ENCODE data around the gene RAB31. TPM values are rescaled to one million over a fixed set of nuclear protein-coding genes. Genes with fewer than 3 reads are reported as not detected.
"Not testable (repeated sequence)": the region's sequence is repeated elsewhere in the genome, so short reads cannot be mapped to it uniquely, and the experiment has no call there.

The RAB31 gene
- total RNA-seq, 2 experiments from 2014 or later, result 3.5 to 4.9 TPM

DNA sequence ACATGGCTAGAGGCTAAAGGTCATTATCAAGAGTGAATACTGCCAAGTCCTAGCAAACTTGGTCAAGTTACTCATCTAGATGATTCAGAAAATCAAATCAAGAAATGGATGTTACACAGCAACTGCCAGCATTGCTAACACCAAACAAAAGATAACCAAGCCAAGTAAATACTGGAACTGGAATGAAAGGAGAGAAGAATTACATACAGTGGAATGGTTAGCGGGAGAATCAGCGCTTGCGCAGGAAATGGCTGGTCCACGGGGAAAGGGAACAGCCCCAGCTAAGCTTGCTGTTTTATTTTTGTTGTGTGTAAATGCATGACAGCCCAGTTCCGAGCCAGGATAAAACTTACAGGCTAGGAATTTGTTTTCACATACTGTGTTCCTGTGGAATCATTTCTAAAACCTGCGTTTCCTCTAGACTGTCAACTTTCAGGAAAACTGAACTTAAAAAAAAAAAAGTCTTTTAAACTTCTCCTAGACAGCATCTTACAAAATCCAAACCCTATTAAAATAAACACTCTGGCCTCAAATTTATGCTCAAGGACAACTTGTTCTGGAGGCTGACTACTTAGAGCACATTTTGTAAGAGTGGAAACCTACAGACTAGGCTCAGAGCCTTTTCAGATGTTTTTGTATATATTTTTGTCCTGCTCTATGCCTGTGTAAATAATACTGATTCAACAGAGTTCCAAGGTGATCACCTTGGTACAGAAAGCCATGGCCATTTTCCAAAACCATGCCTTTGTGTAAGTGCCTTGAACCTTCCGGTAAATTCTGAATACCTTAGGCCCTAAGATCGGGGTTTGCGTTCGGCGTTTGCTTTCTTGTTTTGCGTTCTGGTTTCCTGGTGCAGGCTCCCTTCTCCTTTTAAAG lies 146.9 kb downstream of the RAB31 start:
- DNase-seq, result no peak
- POLR2A ChIA-PET, result no interaction called here
- Mint-ChIP-seq H3K27ac (no peak overlapping the region), H3K4me1 (no peaks in the 10 kb centered on the region), H3K36me3 (ENCODE audit: low read depth) (no peaks in the 10 kb centered on the region), H3K27me3 (peaks cover 16% of the 10 kb centered on the region), H3K4me3 (no peak overlapping the region), H3K9me3 (no peaks in the 10 kb centered on the region)
- CTCF ChIA-PET, result no interaction called here

DNA sequence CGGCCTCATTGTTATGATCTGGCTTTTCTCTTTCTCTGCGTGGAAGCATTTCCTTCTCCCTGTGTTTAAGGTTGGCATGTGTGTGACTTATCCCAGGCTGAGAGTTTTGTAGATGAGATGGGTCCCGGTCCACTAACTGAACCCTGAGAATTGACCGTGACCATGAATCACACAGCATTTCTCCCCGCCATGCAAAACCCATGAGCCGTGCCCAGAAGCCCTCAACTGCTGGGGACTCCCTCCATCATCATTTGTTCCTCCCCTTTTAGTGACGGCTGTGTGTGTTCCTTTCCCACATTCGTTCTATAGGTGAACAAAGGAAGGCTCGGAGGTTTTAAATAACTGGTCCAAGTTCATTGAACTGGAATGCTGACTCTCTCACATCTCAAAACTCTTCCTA lies 147.6 kb downstream of the RAB31 start:
- Mint-ChIP-seq H3K27ac (no peak overlapping the region), H3K4me3 (no peak overlapping the region), H3K9me3 (no peaks in the 10 kb centered on the region), H3K36me3 (ENCODE audit: low read depth) (no peaks in the 10 kb centered on the region), H3K27me3 (peaks cover 16% of the 10 kb centered on the region), H3K4me1 (peaks cover 3% of the 10 kb centered on the region)
- ChIA-PET CTCF (no interaction called here), POLR2A (no interaction called here)
- DNase-seq, result no peak

DNA sequence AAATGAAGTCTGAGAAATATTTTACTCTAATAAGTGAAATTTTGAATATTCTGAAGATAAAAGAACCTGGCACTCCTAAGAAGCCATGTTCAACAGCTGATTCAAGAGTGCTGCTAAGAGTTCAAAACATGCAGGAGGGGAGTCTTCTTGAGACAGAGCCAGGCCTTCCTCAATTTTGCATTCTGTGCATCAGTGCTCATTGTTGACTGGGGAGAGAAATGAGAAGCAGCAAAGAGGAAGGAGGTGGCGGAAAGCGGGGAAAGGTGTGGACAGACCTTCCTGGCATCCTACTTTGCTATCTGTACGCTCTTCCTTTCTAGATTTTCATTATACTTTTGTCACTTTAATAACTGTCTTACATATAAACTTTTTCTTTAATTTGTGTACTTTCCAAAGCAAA lies 148.0 kb downstream of the RAB31 start:
- Mint-ChIP-seq H3K27ac (no peak overlapping the region), H3K4me1 (peaks cover 4% of the 10 kb centered on the region), H3K4me3 (no peak overlapping the region), H3K36me3 (ENCODE audit: low read depth) (no peaks in the 10 kb centered on the region), H3K27me3 (peaks cover 13% of the 10 kb centered on the region), H3K9me3 (no peaks in the 10 kb centered on the region)
- DNase-seq, result no peak
- ChIA-PET POLR2A (no interaction called here), CTCF (no interaction called here)

DNA sequence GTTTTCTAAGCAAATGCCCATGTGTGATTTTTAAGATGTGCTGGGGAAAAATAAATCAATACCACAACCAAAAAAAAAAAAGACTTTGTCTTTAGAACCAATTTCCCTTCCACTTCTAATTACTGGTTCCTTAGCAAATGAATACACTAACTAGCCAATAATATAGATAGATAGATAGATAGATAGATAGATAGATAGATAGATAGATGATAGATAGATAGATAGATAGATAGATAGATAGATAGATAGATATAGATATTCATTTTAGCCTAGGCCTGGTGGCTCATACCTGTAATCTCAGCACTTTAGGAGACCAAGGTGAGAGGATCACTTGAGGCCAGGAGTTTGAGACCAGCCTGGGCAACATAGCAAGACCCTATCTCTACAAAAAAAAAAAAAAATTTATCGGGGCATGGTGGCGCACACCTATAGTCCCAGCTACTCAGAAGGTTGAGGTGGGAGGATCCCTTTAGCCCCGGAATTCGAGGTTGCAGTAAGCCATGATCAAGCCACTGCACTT lies 149.4 kb downstream of the RAB31 start:
- H3K9me3 Mint-ChIP-seq; DNase-seq; H3K36me3 Mint-ChIP-seq (ENCODE audit: low read depth); H3K4me3 Mint-ChIP-seq; CTCF ChIA-PET; POLR2A ChIA-PET; H3K27ac Mint-ChIP-seq: not testable (repeated sequence)
- peaks cover 17% of the 10 kb centered on the region for H3K4me1 Mint-ChIP-seq
- H3K27me3 Mint-ChIP-seq, result peaks cover 10% of the 10 kb centered on the region

DNA sequence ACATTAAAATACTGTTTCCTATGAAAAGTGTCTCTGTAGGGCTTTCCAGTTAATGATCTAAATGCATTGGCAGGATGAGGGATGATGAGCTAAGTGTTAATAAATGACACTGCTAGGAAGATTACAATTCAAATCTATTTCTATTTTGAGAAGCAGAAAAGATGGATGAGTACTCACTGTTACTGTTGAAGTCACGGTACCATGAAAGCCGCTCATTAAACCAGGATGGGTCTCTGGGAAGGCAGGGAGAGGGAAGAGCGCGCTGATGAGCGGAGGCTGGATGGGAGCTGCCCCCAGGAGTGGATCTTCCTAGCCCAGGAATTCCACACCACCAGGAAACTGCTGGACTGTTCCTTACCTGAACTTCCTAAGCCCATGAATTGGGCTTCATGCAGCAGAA lies 150.5 kb downstream of the RAB31 start:
- Mint-ChIP-seq H3K9me3 (no peaks in the 10 kb centered on the region), H3K27ac (no peak overlapping the region), H3K4me3 (no peak overlapping the region), H3K4me1 (peaks cover 26% of the 10 kb centered on the region), H3K36me3 (ENCODE audit: low read depth) (peaks cover 5% of the 10 kb centered on the region), H3K27me3 (peaks cover 10% of the 10 kb centered on the region)
- ChIA-PET CTCF (no interaction called here), POLR2A (no interaction called here)
- DNase-seq, result no peak

DNA sequence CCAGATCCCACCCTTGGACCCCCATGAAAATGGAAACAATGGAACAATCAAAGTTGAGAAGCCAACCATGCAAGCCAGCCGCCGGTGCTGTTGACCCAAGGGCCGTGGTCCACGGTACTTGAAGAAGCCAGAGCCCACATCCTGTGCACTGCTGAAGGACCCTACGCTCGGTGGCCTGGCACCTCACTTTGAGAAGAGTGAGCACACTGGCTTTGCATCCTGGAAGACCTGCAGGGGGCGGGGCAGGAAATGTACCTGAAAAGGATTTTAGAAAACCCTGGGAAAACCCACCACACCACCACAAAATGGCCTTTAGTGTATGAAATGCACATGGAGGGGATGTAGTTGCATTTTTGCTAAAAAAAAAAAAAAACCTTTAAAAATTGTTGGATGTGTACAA lies 151.1 kb downstream of the RAB31 start:
- H3K27me3 Mint-ChIP-seq, result peaks cover 10% of the 10 kb centered on the region
- no peak overlapping the region for H3K27ac Mint-ChIP-seq
- no peaks in the 10 kb centered on the region for H3K9me3 Mint-ChIP-seq
- H3K4me1 Mint-ChIP-seq, result peaks cover 28% of the 10 kb centered on the region
- H3K4me3 Mint-ChIP-seq, result no peak overlapping the region
- DNase-seq, result no peak
- ChIA-PET POLR2A (no interaction called here), CTCF (no interaction called here)
- H3K36me3 Mint-ChIP-seq (ENCODE audit: low read depth), result peaks cover 5% of the 10 kb centered on the region

DNA sequence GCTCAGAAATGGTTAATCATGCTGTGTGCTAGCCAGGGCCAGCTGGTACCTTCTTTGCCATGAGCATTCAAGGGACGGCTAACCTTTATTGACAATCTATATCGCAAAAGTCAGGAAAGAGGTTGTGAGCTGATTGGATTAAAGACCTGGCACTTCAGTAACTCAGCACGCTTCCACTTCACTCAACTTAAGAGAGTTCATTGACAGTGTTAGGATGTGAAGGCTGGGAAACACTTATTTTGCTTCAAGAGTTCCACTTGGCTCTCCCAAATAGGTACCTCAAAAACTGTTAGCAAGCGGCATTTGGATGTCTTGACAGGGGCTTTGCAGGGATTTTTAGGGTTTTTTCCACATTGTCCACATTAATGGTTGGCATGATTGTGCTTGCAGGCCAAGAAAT lies 152.6 kb downstream of the RAB31 start:
- CTCF ChIA-PET, result interaction anchor here (0.7 to 1.4 kb wide), 2 partner anchors 10 to 104 kb away, joined by 4 read pairs; no protein-coding TSS in a partner anchor
- no peak for DNase-seq
- H3K36me3 Mint-ChIP-seq (ENCODE audit: low read depth), result peaks cover 9% of the 10 kb centered on the region

DNA sequence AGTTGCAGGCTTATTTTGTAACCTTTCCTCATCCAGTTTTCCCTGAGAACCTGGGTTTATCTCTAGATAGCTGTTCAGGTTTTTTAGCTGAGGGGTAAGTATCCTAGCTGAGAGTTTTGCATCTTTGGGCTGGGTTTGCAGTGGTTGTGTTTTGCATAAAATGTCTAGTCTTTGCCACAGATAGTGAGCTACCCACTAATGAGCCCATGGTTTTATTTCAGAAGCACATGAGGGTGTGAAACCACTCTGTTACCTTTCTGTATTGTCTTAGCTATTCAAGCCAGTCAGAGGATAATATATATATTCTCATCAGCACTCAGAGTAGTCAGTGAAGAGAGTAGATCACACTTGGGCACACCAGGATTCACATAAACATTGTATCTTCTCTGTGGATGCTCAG lies 153.1 kb downstream of the RAB31 start:
- Mint-ChIP-seq H3K27ac (peak overlapping the region; percentile 17), H3K36me3 (ENCODE audit: low read depth) (peaks cover 14% of the 10 kb centered on the region), H3K4me3 (no peak overlapping the region), H3K27me3 (peaks cover 4% of the 10 kb centered on the region), H3K9me3 (peaks cover 13% of the 10 kb centered on the region), H3K4me1 (peaks cover 28% of the 10 kb centered on the region)
- CTCF ChIA-PET, result interaction anchor here (0.7 to 1.4 kb wide), 2 partner anchors 10 to 104 kb away, joined by 4 read pairs; no protein-coding TSS in a partner anchor
- DNase-seq, result no peak
- POLR2A ChIA-PET, result interaction anchor here (0.6 to 2.2 kb wide), 6 partner anchors 15 to 670 kb away, joined by 3 to 9 read pairs (median 6); partner anchors contain the start of gene VAPA

More for the DNA sequence above, 152.6 kb downstream of the RAB31 start:
- Mint-ChIP-seq H3K4me1 (peaks cover 28% of the 10 kb centered on the region), H3K27me3 (peaks cover 4% of the 10 kb centered on the region), H3K9me3 (peaks cover 8% of the 10 kb centered on the region), H3K4me3 (no peak overlapping the region), H3K27ac (no peak overlapping the region)
- POLR2A ChIA-PET, result interaction anchor here (0.6 to 2.2 kb wide), 4 partner anchors 16 to 671 kb away, joined by 3 to 8 read pairs (median 4); no protein-coding TSS in a partner anchor

DNA sequence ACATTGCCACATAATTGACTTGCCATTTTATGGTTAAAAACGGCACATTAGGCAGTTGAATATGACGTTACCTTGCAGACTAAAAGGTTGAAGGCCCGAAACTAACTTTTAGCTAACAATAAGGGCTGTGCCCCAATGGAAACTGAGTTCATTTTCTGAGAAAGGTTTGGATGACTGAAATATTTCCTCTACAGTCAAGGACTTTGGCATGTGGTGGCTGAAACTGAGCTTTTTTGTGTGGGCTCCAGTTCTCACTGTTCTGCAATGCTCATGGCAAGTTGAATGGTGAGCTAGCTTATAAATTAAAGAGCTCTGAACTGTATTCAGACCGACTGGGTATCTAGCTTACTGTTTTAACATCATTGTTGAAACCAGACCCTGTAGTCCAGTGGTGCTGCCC lies 153.8 kb downstream of the RAB31 start:
- Mint-ChIP-seq H3K27ac (peak overlapping the region; percentile 17), H3K27me3 (peaks cover 4% of the 10 kb centered on the region), H3K36me3 (ENCODE audit: low read depth) (peaks cover 16% of the 10 kb centered on the region), H3K9me3 (peaks cover 17% of the 10 kb centered on the region), H3K4me3 (no peak overlapping the region), H3K4me1 (peaks cover 28% of the 10 kb centered on the region)
- DNase-seq, result peak; percentile 28
- CTCF ChIA-PET, result interaction anchor here (1.3 to 1.4 kb wide), 2 partner anchors 11 kb away, joined by 3 to 4 read pairs; no protein-coding TSS in a partner anchor
- POLR2A ChIA-PET, result interaction anchor here (1.6 to 2.2 kb wide), 3 partner anchors 15 to 53 kb away, joined by 6 to 9 read pairs (median 8); partner anchors contain the start of gene VAPA

DNA sequence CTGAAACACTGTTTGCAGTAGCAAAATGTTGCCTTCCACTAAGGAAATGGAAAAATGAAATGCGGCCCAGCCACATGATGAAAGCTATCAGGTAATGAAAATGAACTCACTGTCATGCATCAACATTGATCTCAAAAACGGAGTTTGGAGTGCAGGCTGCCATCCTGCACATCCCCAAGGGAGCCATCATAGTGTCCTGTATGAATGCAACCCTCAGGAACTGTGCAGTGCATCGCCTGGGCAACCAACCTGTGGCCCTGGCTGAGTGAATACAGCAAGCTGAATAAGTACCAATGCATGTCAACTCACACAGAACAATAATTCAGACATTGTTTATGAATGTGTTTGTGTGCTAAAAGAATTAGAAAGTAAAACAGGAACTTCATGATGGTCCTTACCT lies 154.6 kb downstream of the RAB31 start:
- Mint-ChIP-seq H3K9me3 (peaks cover 19% of the 10 kb centered on the region), H3K36me3 (ENCODE audit: low read depth) (peaks cover 16% of the 10 kb centered on the region), H3K4me3 (no peak overlapping the region), H3K27me3 (peaks cover 4% of the 10 kb centered on the region), H3K27ac (no peak overlapping the region), H3K4me1 (peaks cover 28% of the 10 kb centered on the region)
- no peak for DNase-seq
- POLR2A ChIA-PET, result interaction anchor here (1.6 to 2.2 kb wide), 3 partner anchors 14 to 52 kb away, joined by 6 to 9 read pairs (median 8); partner anchors contain the start of gene VAPA
- CTCF ChIA-PET, result interaction anchor here (1.3 kb wide), 1 partner anchor 10 kb away, joined by 3 read pairs; no protein-coding TSS in a partner anchor

DNA sequence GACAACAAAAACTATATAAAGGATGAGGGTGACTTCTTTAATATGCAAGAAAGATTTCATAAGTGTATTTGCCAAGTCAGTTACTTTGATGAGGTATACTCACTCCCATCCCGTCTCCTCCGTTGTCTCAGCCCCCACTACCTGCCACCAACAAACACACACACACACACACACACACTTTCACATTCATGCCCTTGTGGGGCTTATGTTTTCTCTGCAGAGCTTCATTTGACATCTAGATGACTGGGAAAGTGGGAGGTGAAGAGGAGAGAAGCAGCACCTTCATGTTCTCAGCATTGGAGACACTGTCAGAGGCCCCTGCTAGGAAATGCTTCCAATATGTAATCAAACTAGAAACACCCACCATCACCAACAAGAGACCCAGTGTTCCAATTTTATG lies 155.2 kb downstream of the RAB31 start:
- Mint-ChIP-seq H3K27ac (no peak overlapping the region), H3K36me3 (ENCODE audit: low read depth) (peaks cover 16% of the 10 kb centered on the region), H3K4me3 (no peak overlapping the region), H3K9me3 (peaks cover 19% of the 10 kb centered on the region), H3K27me3 (peaks cover 4% of the 10 kb centered on the region), H3K4me1 (peaks cover 29% of the 10 kb centered on the region)
- ChIA-PET CTCF (no interaction called here), POLR2A (no interaction called here)
- DNase-seq, result no peak

DNA sequence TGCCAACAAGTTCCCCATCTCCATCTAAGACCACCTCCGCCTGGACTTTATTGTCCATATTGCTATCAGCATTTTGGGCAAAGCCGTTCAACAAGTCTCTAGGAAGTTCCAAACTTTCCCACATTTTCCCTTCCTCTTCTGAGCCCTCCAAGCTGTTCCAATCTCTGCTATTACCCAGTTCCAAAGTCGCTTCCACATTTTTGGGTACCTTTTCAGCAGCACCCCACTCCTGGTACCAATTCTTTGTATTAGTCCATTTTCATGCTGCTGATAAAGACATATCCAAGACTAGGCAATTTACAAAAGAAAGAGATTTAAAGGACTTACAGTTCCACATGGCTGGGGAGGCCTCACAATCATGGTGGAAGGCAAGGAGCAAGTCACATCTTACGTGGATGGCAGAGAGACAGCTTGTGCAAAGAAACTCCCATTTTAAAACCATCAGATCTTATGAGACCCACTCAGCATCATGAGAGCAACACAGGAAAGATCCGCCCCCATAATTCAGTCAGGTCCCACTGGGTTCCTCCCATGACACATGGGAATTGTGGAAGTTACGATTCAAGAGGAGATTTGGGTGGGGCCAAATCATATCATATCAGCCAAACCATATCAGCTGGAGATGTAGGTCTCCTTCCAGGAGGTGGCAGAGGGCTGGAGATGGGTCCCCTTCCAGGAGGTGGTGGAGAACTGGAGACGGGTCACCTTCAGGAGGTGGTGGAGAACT lies 157.8 kb downstream of the RAB31 start:
- no peak for DNase-seq
- H3K4me1 Mint-ChIP-seq, result peaks cover 53% of the 10 kb centered on the region
- POLR2A ChIA-PET, result no interaction called here
- H3K9me3 Mint-ChIP-seq, result peaks cover 19% of the 10 kb centered on the region
- no peaks in the 10 kb centered on the region for H3K27me3 Mint-ChIP-seq
- no peak overlapping the region for H3K27ac Mint-ChIP-seq
- H3K4me3 Mint-ChIP-seq, result no peak overlapping the region
- CTCF ChIA-PET, result no interaction called here
- peaks cover 16% of the 10 kb centered on the region for H3K36me3 Mint-ChIP-seq (ENCODE audit: low read depth)

DNA sequence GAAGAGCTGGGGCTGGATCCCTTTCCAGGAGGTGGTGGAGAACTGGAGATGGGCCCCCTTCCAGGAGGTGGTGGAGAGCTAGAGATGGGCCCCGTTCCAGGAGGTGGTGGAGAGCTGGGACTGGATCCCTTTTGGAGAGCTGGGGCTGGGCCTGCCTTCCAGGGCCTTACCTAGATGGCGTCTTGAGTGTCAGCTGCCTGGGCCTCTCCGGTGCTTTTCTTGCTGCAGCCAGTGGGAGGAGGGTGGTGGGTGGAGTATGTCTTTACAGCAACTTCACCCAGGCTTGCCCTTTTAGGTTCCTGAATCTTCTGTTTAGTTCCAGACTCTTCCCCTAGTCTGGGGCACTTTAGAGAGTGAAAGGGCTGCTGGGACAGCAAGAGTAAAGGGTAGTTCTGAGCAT lies 158.5 kb downstream of the RAB31 start:
- Mint-ChIP-seq H3K27me3 (peaks cover 1% of the 10 kb centered on the region), H3K36me3 (ENCODE audit: low read depth) (peaks cover 16% of the 10 kb centered on the region), H3K27ac (no peak overlapping the region), H3K9me3 (peaks cover 19% of the 10 kb centered on the region), H3K4me3 (no peak overlapping the region), H3K4me1 (peaks cover 50% of the 10 kb centered on the region)
- ChIA-PET POLR2A (no interaction called here), CTCF (no interaction called here)
- no peak for DNase-seq
